ENCODE measurements around the gene COL15A1.

COL15A1 gene

GRCh38 chr9:99104459-99105151 is 160.9 kb downstream of the COL15A1 start, which contains the start of gene TGFBR1:
Gene TGFBR1, plus strand, starts transcription at chr9:99105113. Its CDS starts 93 bp downstream, at chr9:99105206.
- peaks cover 11% of the 10 kb centered on the region for H3K9me3 Mint-ChIP-seq
- peaks cover 12% of the 10 kb centered on the region for H3K36me3 Mint-ChIP-seq (ENCODE audit: low read depth)

GRCh38 chr9:99105152-99106043 is 161.7 kb downstream of the COL15A1 start:
- TF ChIP-seq CTCF (IDR thresholded peaks at IDR 0.05): no peak
- Mint-ChIP-seq H3K4me1 (peaks cover 53% of the 10 kb centered on the region), H3K4me3 (peak overlapping the region; percentile 85), H3K27ac (peak overlapping the region; percentile 44), H3K9me3 (peaks cover 4% of the 10 kb centered on the region), H3K36me3 (ENCODE audit: low read depth) (peaks cover 19% of the 10 kb centered on the region), H3K27me3 (ENCODE audit: low read depth, poor library complexity) (no peaks in the 10 kb centered on the region)
- peak; percentile 74 for DNase-seq

More at GRCh38 chr9:99104459-99105151, 160.9 kb downstream of the COL15A1 start, which contains the start of gene TGFBR1:
- Mint-ChIP-seq H3K27me3 (ENCODE audit: low read depth, poor library complexity) (no peaks in the 10 kb centered on the region), H3K4me1 (peaks cover 53% of the 10 kb centered on the region), H3K27ac (peak within 1 kb of the TSS; percentile 44), H3K4me3 (peak within 1 kb of the TSS; percentile 86)
- no peak for TF ChIP-seq CTCF (IDR thresholded peaks at IDR 0.05)
- peak; percentile 97 for DNase-seq

- no peak for DNase-seq
- H3K4me1 Mint-ChIP-seq: peaks cover 53% of the 10 kb centered on the region
- H3K27ac Mint-ChIP-seq: peak overlapping the region; percentile 44
- TF ChIP-seq CTCF (IDR thresholded peaks at IDR 0.05): no peak
- H3K36me3 Mint-ChIP-seq (ENCODE audit: low read depth): peaks cover 20% of the 10 kb centered on the region
- no peaks in the 10 kb centered on the region for H3K27me3 Mint-ChIP-seq (ENCODE audit: low read depth, poor library complexity)
- no peaks in the 10 kb centered on the region for H3K9me3 Mint-ChIP-seq
- peak overlapping the region; percentile 85 for H3K4me3 Mint-ChIP-seq
Observed at GRCh38 chr9:99106044-99106375, 162.3 kb downstream of the COL15A1 start.

GRCh38 chr9:99107421-99107820 is 163.7 kb downstream of the COL15A1 start:
- DNase-seq: no peak
- Mint-ChIP-seq H3K36me3 (ENCODE audit: low read depth) (peaks cover 29% of the 10 kb centered on the region), H3K4me3 (peak overlapping the region; percentile 65), H3K27ac (peak overlapping the region; percentile 6), H3K27me3 (ENCODE audit: low read depth, poor library complexity) (no peaks in the 10 kb centered on the region), H3K9me3 (no peaks in the 10 kb centered on the region), H3K4me1 (peaks cover 62% of the 10 kb centered on the region)
- no peak for TF ChIP-seq CTCF (IDR thresholded peaks at IDR 0.05)

GRCh38 chr9:99108131-99108530 is 164.4 kb downstream of the COL15A1 start:
- Mint-ChIP-seq H3K9me3 (no peaks in the 10 kb centered on the region), H3K4me1 (peaks cover 66% of the 10 kb centered on the region), H3K27ac (peak overlapping the region; percentile 5), H3K36me3 (ENCODE audit: low read depth) (peaks cover 29% of the 10 kb centered on the region), H3K27me3 (ENCODE audit: low read depth, poor library complexity) (no peaks in the 10 kb centered on the region), H3K4me3 (no peak overlapping the region)
- DNase-seq: no peak
- TF ChIP-seq CTCF (IDR thresholded peaks at IDR 0.05): no peak
